Measurements from ENCODE around the gene BMPR1B. TPM values are rescaled to one million over a fixed set of nuclear protein-coding genes. Genes with fewer than 3 reads are reported as not detected.

Gene BMPR1B
- total RNA-seq, 2 donors from 2014 or later: 28.6 to 59.8 TPM

DNA sequence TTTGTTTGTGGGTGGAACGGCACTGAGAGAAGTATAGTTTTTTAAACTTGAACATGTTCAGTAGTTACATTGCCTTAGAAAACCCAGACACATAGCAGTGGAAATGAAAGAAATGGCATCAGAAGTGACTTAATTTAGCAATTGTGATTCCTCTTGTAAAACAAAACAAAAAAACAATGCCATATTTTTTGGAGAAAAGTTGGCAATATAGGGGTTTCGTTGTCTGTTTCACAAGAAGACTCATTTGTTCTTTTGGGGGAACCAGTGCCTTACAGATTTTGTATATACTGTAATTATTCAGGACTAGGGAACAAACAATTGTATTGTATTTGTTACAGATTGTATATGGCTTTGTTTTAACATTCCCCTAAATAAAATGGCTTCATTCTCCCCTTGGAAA, 400.3 kb downstream of the BMPR1B start:
- TF ChIP-seq, protein P1, sequence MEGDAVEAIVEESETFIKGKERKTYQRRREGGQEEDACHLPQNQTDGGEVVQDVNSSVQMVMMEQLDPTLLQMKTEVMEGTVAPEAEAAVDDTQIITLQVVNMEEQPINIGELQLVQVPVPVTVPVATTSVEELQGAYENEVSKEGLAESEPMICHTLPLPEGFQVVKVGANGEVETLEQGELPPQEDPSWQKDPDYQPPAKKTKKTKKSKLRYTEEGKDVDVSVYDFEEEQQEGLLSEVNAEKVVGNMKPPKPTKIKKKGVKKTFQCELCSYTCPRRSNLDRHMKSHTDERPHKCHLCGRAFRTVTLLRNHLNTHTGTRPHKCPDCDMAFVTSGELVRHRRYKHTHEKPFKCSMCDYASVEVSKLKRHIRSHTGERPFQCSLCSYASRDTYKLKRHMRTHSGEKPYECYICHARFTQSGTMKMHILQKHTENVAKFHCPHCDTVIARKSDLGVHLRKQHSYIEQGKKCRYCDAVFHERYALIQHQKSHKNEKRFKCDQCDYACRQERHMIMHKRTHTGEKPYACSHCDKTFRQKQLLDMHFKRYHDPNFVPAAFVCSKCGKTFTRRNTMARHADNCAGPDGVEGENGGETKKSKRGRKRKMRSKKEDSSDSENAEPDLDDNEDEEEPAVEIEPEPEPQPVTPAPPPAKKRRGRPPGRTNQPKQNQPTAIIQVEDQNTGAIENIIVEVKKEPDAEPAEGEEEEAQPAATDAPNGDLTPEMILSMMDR (IDR thresholded peaks at IDR 0.05): no peak
- TF ChIP-seq POLR2AphosphoS5 (IDR thresholded peaks at IDR 0.05) (no peak), POLR2A (IDR thresholded peaks at IDR 0.05) (no peak)
- Histone ChIP-seq H3K4me1 (replicated peaks) (no peaks in the 10 kb centered on the region), H3K36me3 (no peaks in the 10 kb centered on the region), H3K4me3 (no peak overlapping the region), H3K9me3 (no peaks in the 10 kb centered on the region), H3K27ac (no peak overlapping the region), H3K27me3 (replicated peaks; ENCODE audit: insufficient read depth) (no peaks in the 10 kb centered on the region)
- WGBS: 92% methylated on average over 2 of the region's 2 CpGs
- intact Hi-C loops (cut with DNase I): loop anchor here (10.0 kb wide), 1 partner anchor 1997 kb away; no protein-coding TSS in a partner anchor
- DNase-seq (ENCODE audit: low spot score): no peak

DNA sequence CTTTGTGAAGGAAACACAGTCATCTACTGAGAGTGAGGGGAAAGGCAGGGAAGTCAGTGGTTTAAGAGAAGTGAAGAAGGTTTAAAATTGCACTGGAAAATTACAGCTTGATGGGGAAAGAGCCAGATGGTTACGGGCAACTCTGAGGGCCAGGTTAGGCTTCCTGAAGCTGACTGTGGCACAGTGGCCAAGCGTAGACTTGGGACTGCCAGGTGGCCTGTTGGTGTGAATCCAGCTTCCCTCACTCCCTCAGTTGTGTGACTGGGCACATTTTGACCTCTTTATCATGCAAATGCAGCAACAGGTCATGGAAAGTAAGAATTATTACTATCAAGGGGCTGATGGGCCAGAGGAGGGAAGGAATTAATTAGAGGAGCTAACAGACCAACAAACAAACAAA, 400.9 kb downstream of the BMPR1B start:
- no peak overlapping the region for H3K4me3 ChIP-seq
- 98% methylated on average over 2 of the region's 2 CpGs for WGBS
- no peaks in the 10 kb centered on the region for H3K9me3 ChIP-seq
- intact Hi-C loops (cut with DNase I): loop anchor here (10.0 kb wide), 1 partner anchor 1996 kb away; no protein-coding TSS in a partner anchor
- no peaks in the 10 kb centered on the region for H3K36me3 ChIP-seq
- no peak for DNase-seq (ENCODE audit: low spot score)
- no peak overlapping the region for H3K27ac ChIP-seq
- H3K4me1 ChIP-seq (replicated peaks): no peaks in the 10 kb centered on the region
- TF ChIP-seq POLR2A (IDR thresholded peaks at IDR 0.05): no peak
- TF ChIP-seq, protein P1 (IDR thresholded peaks at IDR 0.05): no peak
- TF ChIP-seq POLR2AphosphoS5 (IDR thresholded peaks at IDR 0.05): no peak
- no peaks in the 10 kb centered on the region for H3K27me3 ChIP-seq (replicated peaks; ENCODE audit: insufficient read depth)

DNA sequence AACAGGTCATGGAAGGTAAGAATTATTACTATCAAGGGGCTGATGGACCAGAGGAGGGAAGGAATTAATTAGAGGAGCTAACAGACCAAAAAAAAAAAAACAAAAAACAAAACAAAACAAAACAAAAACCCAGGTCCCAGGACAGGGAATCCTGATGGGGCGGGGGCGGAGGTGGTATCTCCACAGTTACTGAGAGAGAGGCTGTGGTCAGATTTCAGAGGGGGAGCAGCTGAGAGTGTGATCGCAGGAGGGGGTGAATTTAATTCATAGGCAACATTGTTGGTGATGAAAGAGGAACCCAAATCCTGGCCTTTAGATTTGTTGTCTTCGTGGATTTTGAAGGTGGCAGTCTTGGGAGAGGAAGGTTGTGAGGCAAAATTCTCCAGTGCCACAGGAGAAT, 401.6 kb downstream of the BMPR1B start:
- no peaks in the 10 kb centered on the region for H3K9me3 ChIP-seq
- intact Hi-C loops (cut with DNase I): loop anchor here (10.0 kb wide), 1 partner anchor 1995 kb away; no protein-coding TSS in a partner anchor

DNA sequence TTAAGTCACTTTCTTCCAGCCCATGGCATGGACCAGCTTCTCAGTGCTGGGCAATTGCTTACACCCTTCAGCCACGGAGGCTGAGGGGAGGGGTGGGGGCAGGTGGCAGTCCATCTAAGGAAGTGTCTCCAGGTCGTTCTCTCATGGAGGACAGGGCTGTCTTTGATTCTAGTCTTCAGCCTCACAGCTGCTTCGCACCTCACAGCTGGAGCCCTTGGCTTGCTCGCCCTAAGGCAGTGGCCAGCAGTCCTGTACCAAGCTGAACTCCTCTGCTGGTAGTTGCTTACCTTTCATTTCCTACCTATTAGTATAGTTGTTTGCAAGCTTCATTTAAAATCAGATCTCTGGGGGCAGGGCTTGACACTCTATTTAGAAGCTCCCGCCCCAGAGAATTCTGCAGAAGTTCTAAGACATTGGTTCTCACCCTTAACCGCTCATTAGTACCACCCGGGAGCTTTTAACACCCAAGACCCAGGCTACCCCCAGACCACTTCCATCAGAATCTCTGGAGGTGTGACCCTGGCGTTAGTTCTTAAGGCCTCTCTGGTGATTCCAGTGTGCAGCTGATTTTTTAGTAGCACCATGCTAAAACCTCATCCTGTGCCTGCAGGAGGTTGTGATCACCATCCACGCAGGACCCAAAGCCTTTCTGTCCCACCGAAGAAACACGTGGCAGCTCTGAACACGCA, 404.2 kb downstream of the BMPR1B start:
- Histone ChIP-seq H3K4me3 (no peak overlapping the region), H3K27ac (no peak overlapping the region), H3K36me3 (no peaks in the 10 kb centered on the region), H3K9me3 (no peaks in the 10 kb centered on the region), H3K27me3 (replicated peaks; ENCODE audit: insufficient read depth) (no peaks in the 10 kb centered on the region), H3K4me1 (replicated peaks) (no peaks in the 10 kb centered on the region)
- no peak for DNase-seq (ENCODE audit: low spot score)
- 81% methylated on average over 12 of the region's 12 CpGs for WGBS
- no peak for TF ChIP-seq POLR2A (IDR thresholded peaks at IDR 0.05)
- TF ChIP-seq, protein P1 (IDR thresholded peaks at IDR 0.05): no peak
- no peak for TF ChIP-seq POLR2AphosphoS5 (IDR thresholded peaks at IDR 0.05)
- intact Hi-C loops (cut with DNase I): no loop called here

More for the DNA sequence above, 401.6 kb downstream of the BMPR1B start:
- TF ChIP-seq POLR2A (IDR thresholded peaks at IDR 0.05) (no peak), POLR2AphosphoS5 (IDR thresholded peaks at IDR 0.05) (no peak)
- TF ChIP-seq, protein P1 (IDR thresholded peaks at IDR 0.05): no peak
- Histone ChIP-seq H3K36me3 (no peaks in the 10 kb centered on the region), H3K27me3 (replicated peaks; ENCODE audit: insufficient read depth) (no peaks in the 10 kb centered on the region), H3K27ac (no peak overlapping the region), H3K4me1 (replicated peaks) (no peaks in the 10 kb centered on the region), H3K4me3 (no peak overlapping the region)
- no peak for DNase-seq (ENCODE audit: low spot score)
- 92% methylated on average over 4 of the region's 4 CpGs for WGBS

DNA sequence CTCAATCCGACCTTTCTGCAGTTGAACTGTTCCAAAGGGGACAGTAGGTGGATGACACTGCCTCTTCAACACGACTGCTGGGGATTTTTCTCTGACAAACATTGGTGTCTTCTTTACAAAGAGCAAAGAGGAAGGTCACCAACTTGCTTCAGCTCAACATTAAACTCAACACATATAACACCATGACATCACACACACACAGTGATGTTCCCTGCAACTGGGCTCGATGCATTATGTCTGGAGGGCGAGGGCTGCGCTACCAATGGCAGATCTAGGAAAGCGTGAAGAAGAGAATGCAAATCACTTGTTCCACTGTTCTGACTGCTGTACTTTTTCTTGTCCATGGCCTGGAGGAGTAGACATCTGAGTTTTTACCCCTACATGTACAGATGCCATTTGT, 405.1 kb downstream of the BMPR1B start:
- DNase-seq (ENCODE audit: low spot score): no peak
- H3K36me3 ChIP-seq: no peaks in the 10 kb centered on the region
- 92% methylated on average over 6 of the region's 6 CpGs for WGBS
- intact Hi-C loops (cut with DNase I): no loop called here
- no peaks in the 10 kb centered on the region for H3K27me3 ChIP-seq (replicated peaks; ENCODE audit: insufficient read depth)
- no peaks in the 10 kb centered on the region for H3K4me1 ChIP-seq (replicated peaks)
- no peak for TF ChIP-seq POLR2AphosphoS5 (IDR thresholded peaks at IDR 0.05)
- no peak for TF ChIP-seq POLR2A (IDR thresholded peaks at IDR 0.05)
- TF ChIP-seq, protein P1 (IDR thresholded peaks at IDR 0.05): no peak
- H3K9me3 ChIP-seq: no peaks in the 10 kb centered on the region
- no peak overlapping the region for H3K4me3 ChIP-seq
- no peak overlapping the region for H3K27ac ChIP-seq

Data from prostate gland (tissue), 2 donors.